GM21717 (cell line): ENCODE data around the gene MTFR1L.

Experiments
- ATAC-seq: cut with Tn5 transposase; IDR thresholded peaks from one replicate; pipeline ENCODE4 v1.9.1; 2021; ENCODE audit warnings: mild to moderate bottlenecking, moderate library complexity; ENCODE audit not compliant: unreplicated experiment

The MTFR1L gene

DNA sequence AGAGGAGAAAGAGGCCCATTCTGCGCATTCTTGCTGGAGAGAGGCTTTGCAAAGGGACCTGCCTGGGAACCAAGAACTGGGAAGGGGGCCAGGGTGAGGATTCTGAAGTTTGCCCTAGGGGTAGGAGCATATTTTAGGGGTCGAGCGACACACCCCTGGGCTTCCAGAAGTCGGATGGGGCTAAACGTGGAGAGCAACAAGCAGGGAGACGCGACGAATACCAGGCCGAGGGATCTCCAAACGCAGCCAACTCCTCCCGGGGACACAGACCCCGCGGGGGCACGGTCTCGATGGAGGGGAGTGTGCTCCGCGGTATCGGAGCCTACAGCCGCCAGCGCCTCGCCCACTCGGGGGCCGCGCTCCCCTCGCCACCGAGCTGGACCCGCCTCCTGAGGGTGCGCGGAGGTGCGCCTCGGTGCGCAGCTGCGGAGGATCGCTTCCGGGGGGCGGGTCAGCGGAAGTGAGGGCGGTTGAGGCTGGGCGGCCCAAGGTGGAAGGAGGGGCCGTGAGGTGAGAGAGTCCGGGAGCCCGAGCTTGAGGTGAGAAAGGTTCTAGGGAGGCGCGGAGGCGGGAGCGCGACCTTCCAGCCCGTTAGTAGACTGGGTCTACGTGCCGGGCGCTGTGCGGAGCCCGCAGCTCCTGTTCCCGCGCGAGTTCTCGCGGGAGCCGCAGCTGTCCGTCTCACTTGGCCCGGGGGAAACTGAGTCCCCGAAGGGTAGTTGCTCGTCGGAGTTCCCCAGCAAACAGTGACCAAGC, at the start of gene MTFR1L:
Gene MTFR1L (plus strand): TSS at position 464 of the 756 bp plus-strand sequence. CDS start 3,151 bp downstream, outside the sequence.
- peak; percentile 74 for ATAC-seq

DNA sequence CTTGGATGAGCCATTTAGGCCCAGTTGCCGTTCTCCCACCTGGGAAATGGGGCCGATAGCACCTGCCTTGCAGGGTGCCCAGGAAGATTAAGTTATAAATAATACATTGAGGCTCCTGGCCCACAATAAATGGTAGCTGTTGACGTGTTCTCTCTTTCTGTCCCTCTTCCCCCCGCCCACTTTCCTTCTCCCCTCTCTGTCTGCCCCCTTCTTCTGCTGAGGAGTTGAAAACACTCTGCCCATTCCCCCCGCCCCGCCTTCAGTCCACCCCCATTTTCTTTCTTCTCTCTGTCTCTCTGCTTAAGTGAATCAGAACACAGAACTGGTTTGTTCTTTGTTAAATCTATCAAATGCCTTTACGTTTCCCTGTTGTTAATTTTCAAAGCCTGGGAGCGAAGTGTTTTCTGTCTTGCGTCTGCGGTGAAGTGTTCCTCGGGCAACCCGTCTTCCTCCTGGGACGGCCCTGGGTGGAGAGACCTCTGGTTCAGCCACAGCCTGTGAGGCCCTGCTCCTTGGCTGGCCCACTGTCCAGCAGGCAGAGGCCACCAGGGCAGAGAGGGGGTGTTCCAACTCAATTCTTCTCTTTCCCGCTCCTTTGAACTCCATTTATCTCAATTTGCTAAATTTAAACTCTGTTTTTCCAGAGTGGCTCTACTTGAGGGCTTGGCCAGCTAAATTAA, 49.1 kb upstream of the MTFR1L start:
- no peak for ATAC-seq

DNA sequence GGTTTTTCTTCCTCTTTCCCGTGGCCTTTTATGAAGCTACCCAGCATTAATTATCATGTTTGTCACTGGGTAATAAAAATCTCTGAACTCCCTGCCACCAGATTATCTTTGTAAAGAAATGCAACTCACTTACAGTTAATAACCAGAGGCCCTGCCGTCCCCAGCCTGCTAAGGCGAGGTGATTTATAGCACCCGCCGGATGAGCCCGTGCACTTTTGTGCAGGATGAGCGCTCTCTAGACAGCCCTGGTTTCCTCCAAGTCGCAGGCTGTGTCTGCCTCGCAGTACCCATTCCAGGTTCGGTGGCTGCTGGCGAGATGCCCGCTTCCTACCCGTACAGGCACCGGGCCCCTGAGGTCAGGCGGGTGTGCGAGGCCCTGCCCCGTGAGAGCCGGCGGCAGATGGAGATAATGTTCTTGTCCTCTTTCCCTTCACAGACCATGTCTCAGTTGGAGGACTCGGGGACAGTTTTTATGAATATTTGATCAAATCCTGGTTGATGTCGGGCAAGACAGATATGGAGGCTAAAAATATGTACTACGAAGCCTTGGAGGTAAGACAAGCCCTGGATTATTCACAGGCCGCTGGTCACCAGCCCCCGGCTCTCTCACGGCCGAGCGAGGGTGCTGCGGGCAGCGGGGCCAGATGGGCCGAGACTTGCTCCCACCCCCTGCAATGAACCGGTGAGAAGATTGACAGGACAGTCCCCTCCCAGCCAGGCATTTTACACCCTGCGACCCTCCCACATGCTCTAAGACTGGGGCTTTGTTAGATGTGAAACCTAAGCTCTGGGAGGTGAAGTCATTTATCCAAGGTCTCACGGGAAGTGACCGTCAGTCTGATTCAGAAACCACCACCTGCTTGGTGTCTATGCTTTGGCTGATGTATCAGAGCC, 48.3 kb upstream of the MTFR1L start:
- no peak for ATAC-seq

GRCh38 chr1:25772164-25772563, 47.6 kb upstream of the MTFR1L start:
- no peak for ATAC-seq

- no peak for ATAC-seq
Observed at GRCh38 chr1:25772692-25773245, 47.0 kb upstream of the MTFR1L start.

DNA sequence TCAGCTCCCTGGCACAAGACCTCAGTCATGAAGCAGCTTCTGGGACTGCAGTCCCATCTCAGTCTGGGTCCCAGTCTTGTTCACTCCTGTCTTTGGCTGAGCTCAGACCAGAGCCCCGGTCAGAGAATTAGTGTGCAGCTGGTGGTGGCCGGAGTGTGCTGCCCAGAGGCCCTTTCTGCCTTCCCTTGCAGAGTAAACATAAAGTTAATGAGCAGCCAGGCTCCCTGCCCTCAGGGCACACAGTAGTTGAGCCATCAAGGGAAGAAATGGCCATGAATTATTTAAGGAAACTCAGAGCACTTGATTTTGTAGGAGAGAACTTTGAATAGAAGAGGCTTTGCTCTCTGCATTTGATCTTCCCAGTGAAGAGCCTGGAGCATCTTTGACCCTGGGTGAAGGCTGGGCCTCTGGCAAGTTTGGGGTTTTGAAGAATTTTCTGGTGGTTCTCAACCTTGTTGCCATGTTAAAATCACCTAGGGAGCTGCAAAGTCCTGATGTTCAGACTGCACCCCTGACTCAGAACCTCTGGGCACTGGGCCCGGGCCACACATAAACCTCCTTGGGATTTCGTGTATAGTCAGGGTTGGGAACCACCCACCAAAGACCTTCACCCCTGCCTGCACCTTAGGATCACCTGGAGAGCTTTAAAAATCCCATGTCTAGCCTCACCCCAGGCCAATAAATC, 46.2 kb upstream of the MTFR1L start:
- no peak for ATAC-seq

- no peak for ATAC-seq
Observed at GRCh38 chr1:25774206-25774803, 45.4 kb upstream of the MTFR1L start.

DNA sequence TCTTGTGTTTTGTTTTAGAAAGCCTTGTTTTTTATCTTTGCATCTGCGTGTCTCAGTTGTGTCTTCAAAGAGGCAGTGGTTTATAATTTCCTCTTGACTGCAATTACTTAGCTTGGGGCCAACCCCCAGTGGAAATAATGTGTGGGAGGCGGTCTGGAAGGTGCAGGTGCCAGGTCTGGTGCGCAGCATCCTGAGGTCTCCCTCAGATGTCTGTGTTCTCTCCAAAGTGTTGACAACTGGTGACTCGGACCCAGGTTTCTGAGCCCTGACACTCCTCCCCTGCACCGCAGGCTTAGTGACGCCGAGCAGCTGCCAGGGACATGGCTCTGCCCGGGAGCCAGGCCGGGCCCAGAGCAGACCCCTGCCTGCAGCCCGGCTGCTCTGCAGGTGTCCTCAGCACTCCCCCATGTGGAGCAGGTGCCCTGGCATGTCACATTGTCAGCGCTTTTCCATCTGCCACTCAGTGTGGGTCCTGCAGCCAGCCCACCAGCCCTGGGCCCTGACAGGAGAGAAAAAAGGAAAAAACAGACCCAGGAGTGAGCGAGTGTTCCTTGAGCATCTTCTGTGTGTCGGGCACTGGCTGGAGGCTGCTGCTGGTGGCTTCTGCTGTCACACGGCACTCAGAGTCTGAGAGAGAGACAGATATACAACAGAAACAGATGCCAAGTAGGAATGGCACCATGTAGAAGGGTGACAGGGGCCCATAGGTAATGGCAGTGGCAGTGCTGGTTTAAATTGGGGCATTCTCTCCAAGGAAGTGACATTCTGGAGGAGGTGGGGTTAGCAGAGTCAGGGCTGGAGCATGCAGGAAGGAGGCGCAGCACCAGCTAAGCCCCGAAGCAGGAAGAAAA, 44.6 kb upstream of the MTFR1L start:
- ATAC-seq = no peak

GRCh38 chr1:25779388-25779787, 40.4 kb upstream of the MTFR1L start:
- ATAC-seq = no peak

DNA sequence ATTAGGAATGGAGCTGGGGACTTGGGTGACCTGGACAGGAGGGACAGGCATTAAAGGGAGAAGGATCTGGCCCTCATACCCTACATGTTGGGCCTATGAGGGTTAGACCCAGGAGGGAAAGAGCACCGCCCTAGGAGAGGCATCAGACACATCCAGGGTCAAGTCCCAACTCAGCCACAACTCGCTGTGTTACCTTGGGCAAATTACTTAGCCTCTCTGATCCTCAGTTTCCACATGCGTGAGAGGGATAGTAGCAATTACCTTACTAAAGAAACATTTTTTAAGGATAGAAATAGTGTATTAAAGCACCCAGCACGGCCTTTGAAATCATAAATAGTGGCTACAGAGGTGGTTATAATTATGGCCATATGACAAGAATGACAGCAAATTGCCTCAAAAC, 39.9 kb upstream of the MTFR1L start:
- ATAC-seq = no peak

- ATAC-seq = no peak
Observed at GRCh38 chr1:25780318-25781129, 39.2 kb upstream of the MTFR1L start.

- no peak for ATAC-seq
Observed at GRCh38 chr1:25781130-25781433, 38.7 kb upstream of the MTFR1L start.

- no peak for ATAC-seq
Observed at GRCh38 chr1:25782608-25783201, 37.0 kb upstream of the MTFR1L start.

- no peak for ATAC-seq
Observed at GRCh38 chr1:25784575-25785051, 35.1 kb upstream of the MTFR1L start.

GRCh38 chr1:25785333-25786067, 34.3 kb upstream of the MTFR1L start:
- no peak for ATAC-seq

- no peak for ATAC-seq
Observed at GRCh38 chr1:25786887-25787759, 32.6 kb upstream of the MTFR1L start.
